ENCODE measurements around the gene RERG. TPM values are rescaled to one million over a fixed set of nuclear protein-coding genes. Genes with fewer than 3 reads are reported as not detected.

The RERG gene
- total RNA-seq, 1 experiment from 2014 or later, result not detected

DNA sequence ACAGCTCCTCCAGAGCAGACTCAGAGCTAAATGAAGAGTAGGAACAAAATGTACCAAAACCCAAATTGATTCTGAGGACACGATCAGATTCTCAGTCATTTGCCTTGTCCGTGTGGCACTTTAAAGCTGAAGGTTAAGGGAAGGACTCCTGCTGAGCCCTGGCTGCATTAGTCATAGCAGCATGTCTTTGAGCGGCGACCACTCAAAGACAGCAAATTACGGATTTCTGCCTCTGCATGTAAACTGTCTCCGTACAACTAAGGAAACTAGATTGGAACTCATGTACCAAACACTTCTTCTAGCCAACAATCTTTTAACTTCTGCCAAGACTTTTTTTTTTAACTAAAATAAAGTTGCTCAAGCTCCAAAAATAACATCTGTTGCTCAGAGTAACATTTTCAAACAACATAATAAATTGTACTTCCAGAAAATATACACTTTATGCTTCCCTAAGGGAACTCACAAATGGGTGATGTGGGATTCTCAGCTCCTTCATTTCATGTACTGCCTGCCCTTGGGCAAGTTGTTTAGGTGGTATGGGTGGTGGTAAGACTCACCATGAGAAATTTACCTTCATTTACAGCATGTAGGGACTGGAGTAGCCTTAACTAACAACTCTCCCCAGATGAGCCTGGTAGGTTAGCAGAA, 56.1 kb downstream of the RERG start:
- no TSS peak for BruUV-seq (replicated peaks)
- intact Hi-C loops (cut with micrococcal nuclease; ENCODE audit: unreplicated experiment), result no loop called here
- Histone ChIP-seq H3K27me3 (replicated peaks; ENCODE audit: insufficient read depth, low read depth, low read length, poor library complexity) (no peaks in the 10 kb centered on the region), H3K36me3 (ENCODE audit: insufficient read depth, low read length, poor library complexity, severe bottlenecking) (no peaks in the 10 kb centered on the region), H3K9me3 (ENCODE audit: low read depth, low read length, poor library complexity, severe bottlenecking) (no peaks in the 10 kb centered on the region), H3K4me1 (ENCODE audit: insufficient read depth, low read length, poor library complexity, severe bottlenecking) (peaks cover 13% of the 10 kb centered on the region), H3K4me3 (ENCODE audit: low read depth, low read length, poor library complexity, severe bottlenecking) (no peak overlapping the region), H3K27ac (ENCODE audit: low read depth, low read length, poor library complexity, severe bottlenecking) (no peak overlapping the region)
- POLR2A ChIA-PET (ENCODE audit: low non-redundant PET), result no interaction called here
- CTCF ChIA-PET, result no interaction called here
- peak; percentile 78 for DNase-seq (ENCODE audit: low spot score)
- TF ChIP-seq, protein P1, sequence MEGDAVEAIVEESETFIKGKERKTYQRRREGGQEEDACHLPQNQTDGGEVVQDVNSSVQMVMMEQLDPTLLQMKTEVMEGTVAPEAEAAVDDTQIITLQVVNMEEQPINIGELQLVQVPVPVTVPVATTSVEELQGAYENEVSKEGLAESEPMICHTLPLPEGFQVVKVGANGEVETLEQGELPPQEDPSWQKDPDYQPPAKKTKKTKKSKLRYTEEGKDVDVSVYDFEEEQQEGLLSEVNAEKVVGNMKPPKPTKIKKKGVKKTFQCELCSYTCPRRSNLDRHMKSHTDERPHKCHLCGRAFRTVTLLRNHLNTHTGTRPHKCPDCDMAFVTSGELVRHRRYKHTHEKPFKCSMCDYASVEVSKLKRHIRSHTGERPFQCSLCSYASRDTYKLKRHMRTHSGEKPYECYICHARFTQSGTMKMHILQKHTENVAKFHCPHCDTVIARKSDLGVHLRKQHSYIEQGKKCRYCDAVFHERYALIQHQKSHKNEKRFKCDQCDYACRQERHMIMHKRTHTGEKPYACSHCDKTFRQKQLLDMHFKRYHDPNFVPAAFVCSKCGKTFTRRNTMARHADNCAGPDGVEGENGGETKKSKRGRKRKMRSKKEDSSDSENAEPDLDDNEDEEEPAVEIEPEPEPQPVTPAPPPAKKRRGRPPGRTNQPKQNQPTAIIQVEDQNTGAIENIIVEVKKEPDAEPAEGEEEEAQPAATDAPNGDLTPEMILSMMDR (conservative IDR thresholded peaks at IDR 0.05; ENCODE audit: low read depth, low read length), result no peak
- no peak for TF ChIP-seq EZH2 (IDR thresholded peaks at IDR 0.05; ENCODE audit: borderline replicate concordance, low read depth, low read length, poor library complexity, severe bottlenecking)

DNA sequence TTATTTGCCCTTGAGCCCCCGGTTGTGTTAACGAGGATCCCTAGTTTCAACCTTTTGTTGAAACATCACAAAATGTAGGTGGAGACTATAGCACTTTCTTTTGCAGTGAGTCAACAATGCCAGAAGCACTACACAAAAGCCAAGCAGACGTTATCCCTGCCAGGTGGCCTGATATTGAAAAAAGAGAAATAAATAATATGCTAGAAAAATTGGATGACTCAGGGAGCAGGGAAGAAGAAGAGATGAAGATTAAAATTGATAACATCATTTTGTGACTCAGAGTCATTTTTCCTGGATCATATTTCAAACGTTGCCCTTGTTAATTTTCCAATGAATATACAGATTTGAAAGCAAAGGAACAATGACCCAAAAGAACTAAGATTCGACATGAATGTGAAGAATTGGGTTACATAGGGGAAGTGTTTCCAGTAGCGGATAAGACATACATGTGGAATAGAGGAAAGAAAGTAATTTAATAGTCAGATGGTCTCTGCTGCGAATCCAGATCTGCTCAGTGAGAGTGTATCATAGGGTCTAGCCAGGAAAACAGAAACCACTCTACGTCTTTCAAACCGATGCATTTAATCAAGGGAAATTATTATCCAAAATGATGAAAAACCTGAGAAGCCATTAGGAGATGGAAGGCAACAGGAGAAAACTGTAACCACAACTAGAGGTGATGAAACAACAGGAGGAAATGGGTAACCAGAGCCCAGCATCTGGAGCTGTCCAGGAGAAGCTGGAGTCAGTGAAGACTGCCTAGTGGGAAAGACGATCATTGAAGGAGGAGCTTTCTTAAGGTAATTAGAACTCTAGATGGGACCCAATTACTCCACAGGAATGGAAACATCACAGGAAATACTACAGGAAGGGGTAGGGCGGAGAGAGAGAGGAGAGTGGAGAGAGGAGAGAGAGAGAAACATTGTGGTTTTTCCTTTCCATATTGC, 57.9 kb downstream of the RERG start:
- H3K9me3 ChIP-seq (ENCODE audit: low read depth, low read length, poor library complexity, severe bottlenecking), result no peaks in the 10 kb centered on the region
- H3K4me1 ChIP-seq (ENCODE audit: insufficient read depth, low read length, poor library complexity, severe bottlenecking), result peaks cover 13% of the 10 kb centered on the region
- ChIA-PET POLR2A (ENCODE audit: low non-redundant PET) (no interaction called here), CTCF (no interaction called here)
- H3K4me3 ChIP-seq (ENCODE audit: low read depth, low read length, poor library complexity, severe bottlenecking), result no peak overlapping the region
- H3K27me3 ChIP-seq (replicated peaks; ENCODE audit: insufficient read depth, low read depth, low read length, poor library complexity), result no peaks in the 10 kb centered on the region
- H3K36me3 ChIP-seq (ENCODE audit: insufficient read depth, low read length, poor library complexity, severe bottlenecking), result no peaks in the 10 kb centered on the region
- intact Hi-C loops (cut with micrococcal nuclease; ENCODE audit: unreplicated experiment), result no loop called here
- TF ChIP-seq, protein P1 (conservative IDR thresholded peaks at IDR 0.05; ENCODE audit: low read depth, low read length), result no peak
- no peak for TF ChIP-seq EZH2 (IDR thresholded peaks at IDR 0.05; ENCODE audit: borderline replicate concordance, low read depth, low read length, poor library complexity, severe bottlenecking)
- BruUV-seq (replicated peaks), result TSS peak; percentile 55
- peak; percentile 72 for DNase-seq (ENCODE audit: low spot score)
- no peak overlapping the region for H3K27ac ChIP-seq (ENCODE audit: low read depth, low read length, poor library complexity, severe bottlenecking)

DNA sequence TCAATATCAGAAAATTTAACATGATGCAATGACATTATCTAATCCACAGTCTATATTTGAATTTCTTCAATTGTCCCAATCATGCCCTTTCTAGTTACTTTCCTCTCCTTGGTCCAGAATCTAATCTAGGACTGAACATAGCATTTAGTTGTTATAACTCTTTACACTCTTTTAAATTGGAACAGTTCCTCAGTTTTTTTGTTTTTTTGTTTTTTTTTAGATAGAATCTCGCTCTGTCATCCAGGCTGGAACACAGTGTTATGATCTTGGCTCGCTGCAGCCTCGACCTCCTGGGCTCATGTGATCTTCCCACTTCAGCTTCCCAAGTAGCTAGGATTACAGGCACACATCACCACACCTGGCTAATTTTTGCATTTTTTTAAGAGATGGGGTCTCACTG, 63.1 kb downstream of the RERG start:
- Histone ChIP-seq H3K36me3 (ENCODE audit: insufficient read depth, low read length, poor library complexity, severe bottlenecking) (no peaks in the 10 kb centered on the region), H3K27ac (ENCODE audit: low read depth, low read length, poor library complexity, severe bottlenecking) (no peak overlapping the region), H3K4me1 (ENCODE audit: insufficient read depth, low read length, poor library complexity, severe bottlenecking) (peaks cover 16% of the 10 kb centered on the region), H3K27me3 (replicated peaks; ENCODE audit: insufficient read depth, low read depth, low read length, poor library complexity) (no peaks in the 10 kb centered on the region), H3K4me3 (ENCODE audit: low read depth, low read length, poor library complexity, severe bottlenecking) (no peak overlapping the region), H3K9me3 (ENCODE audit: low read depth, low read length, poor library complexity, severe bottlenecking) (no peaks in the 10 kb centered on the region)
- CTCF ChIA-PET, result no interaction called here
- DNase-seq (ENCODE audit: low spot score), result no peak
- intact Hi-C loops (cut with micrococcal nuclease; ENCODE audit: unreplicated experiment), result loop anchor here (10.0 kb wide), 1 partner anchor 313 kb away; the partner anchor contains the start of gene ART4
- POLR2A ChIA-PET (ENCODE audit: low non-redundant PET), result no interaction called here
- no peak for TF ChIP-seq EZH2 (IDR thresholded peaks at IDR 0.05; ENCODE audit: borderline replicate concordance, low read depth, low read length, poor library complexity, severe bottlenecking)
- TF ChIP-seq, protein P1 (conservative IDR thresholded peaks at IDR 0.05; ENCODE audit: low read depth, low read length), result no peak
- BruUV-seq (replicated peaks), result no TSS peak

Data from A673 (cell line).